Lung microvascular endothelial cell (primary cell): ENCODE data around the gene ABT1. TPM values are rescaled to one million over a fixed set of nuclear protein-coding genes. Genes with fewer than 3 reads are reported as not detected.
A peak's percentile ranks its signal among the peaks of the same experiment; 100 is the strongest.

Experiments used
- DNase-seq, 2 donors: peaks; one replicate each; pipeline versions ENCODE4 v3.0.0 to v3.0.0-alpha.2; 2010; ENCODE audit warnings: low read depth in 2 of 2
- total RNA-seq: library from RNA; depleted of rRNA; stranded (reverse); fragments of >200 nt; gene quantifications from 2 replicates; pipeline ENCODE4 v1.2.1, GENCODE V29; 2014

The ABT1 gene
- total RNA-seq, 1 donor from 2014 or later = 21.4 TPM

- peak; percentile 87 to 89 for DNase-seq
Measured at GRCh38 chr6:26571592-26572296, 25.0 kb upstream of the ABT1 start.

- no peak for DNase-seq
Measured at GRCh38 chr6:26575494-26575939, 21.2 kb upstream of the ABT1 start.

- no peak for DNase-seq
Measured at GRCh38 chr6:26576407-26576843, 20.3 kb upstream of the ABT1 start.

- peak; percentile 46 to 62 for DNase-seq
Measured at GRCh38 chr6:26576929-26577719, 19.6 kb upstream of the ABT1 start.

- DNase-seq = no peak
Measured at GRCh38 chr6:26577720-26578072, 19.1 kb upstream of the ABT1 start.

GRCh38 chr6:26578279-26578678 lies 18.5 kb upstream of the ABT1 start:
- no peak for DNase-seq

- DNase-seq = no peak
Measured at GRCh38 chr6:26578741-26579140, 18.0 kb upstream of the ABT1 start.

- no peak for DNase-seq
Measured at GRCh38 chr6:26581164-26581915, 15.4 kb upstream of the ABT1 start.

- no peak for DNase-seq
Measured at GRCh38 chr6:26588965-26589364, 7.8 kb upstream of the ABT1 start.

GRCh38 chr6:26592649-26593048 lies 4.1 kb upstream of the ABT1 start:
- no peak for DNase-seq

- no peak for DNase-seq
Measured at GRCh38 chr6:26593278-26594130, 3.2 kb upstream of the ABT1 start.

- no peak for DNase-seq
Measured at GRCh38 chr6:26594131-26594498, 2.6 kb upstream of the ABT1 start.

GRCh38 chr6:26594730-26595632 lies 1.8 kb upstream of the ABT1 start:
- peak in 1 of 2 donors; percentile 32 for DNase-seq

GRCh38 chr6:26595669-26596269 lies 984 bp upstream of the ABT1 start:
- peak; percentile 90 to 91 for DNase-seq

GRCh38 chr6:26597389-26597766 lies 625 bp downstream of the ABT1 start:
- DNase-seq = no peak

- no peak for DNase-seq
Measured at GRCh38 chr6:26597821-26598220, 1.1 kb downstream of the ABT1 start.

- DNase-seq = no peak
Measured at GRCh38 chr6:26598267-26598666, 1.5 kb downstream of the ABT1 start.

- no peak for DNase-seq
Measured at GRCh38 chr6:26599134-26599533, 2.4 kb downstream of the ABT1 start.

- no peak for DNase-seq
Measured at GRCh38 chr6:26599591-26599990, 2.8 kb downstream of the ABT1 start.

- no peak for DNase-seq
Measured at GRCh38 chr6:26600759-26601158, 4.0 kb downstream of the ABT1 start.
